ENCODE measurements around the gene RMDN3.

Gene RMDN3

DNA sequence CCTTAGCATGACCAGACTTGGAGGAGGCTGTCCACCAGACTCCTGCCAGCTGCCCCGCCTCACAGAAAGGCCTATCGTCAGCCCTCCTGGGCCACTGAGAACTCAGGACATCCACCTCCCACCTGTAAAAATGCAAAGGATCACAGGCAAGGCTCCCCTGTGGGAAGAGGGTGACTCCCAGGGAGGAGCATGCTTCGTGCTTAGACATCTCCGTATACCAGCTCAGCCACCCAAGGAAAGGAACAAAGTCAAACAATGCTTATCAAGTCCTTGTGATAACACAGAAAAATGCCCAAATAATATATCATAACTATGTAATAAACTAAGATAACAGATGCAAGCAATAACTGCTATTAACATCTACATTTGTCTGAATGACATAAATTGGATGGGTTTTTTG lies 4.2 kb downstream of the RMDN3 start:
- no peak overlapping the region for H3K4me3 ChIP-seq (ENCODE audit: severe bottlenecking)
- H3K9me3 ChIP-seq (ENCODE audit: severe bottlenecking): no peaks in the 10 kb centered on the region
- peaks cover 55% of the 10 kb centered on the region for H3K36me3 ChIP-seq (ENCODE audit: low read depth)
- TF ChIP-seq, protein P1, sequence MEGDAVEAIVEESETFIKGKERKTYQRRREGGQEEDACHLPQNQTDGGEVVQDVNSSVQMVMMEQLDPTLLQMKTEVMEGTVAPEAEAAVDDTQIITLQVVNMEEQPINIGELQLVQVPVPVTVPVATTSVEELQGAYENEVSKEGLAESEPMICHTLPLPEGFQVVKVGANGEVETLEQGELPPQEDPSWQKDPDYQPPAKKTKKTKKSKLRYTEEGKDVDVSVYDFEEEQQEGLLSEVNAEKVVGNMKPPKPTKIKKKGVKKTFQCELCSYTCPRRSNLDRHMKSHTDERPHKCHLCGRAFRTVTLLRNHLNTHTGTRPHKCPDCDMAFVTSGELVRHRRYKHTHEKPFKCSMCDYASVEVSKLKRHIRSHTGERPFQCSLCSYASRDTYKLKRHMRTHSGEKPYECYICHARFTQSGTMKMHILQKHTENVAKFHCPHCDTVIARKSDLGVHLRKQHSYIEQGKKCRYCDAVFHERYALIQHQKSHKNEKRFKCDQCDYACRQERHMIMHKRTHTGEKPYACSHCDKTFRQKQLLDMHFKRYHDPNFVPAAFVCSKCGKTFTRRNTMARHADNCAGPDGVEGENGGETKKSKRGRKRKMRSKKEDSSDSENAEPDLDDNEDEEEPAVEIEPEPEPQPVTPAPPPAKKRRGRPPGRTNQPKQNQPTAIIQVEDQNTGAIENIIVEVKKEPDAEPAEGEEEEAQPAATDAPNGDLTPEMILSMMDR (IDR thresholded peaks at IDR 0.05; ENCODE audit: poor library complexity, severe bottlenecking): no peak
- no peak for ATAC-seq (ENCODE audit: low read depth)
- H3K27me3 ChIP-seq (ENCODE audit: insufficient read depth, poor library complexity, severe bottlenecking): no peaks in the 10 kb centered on the region
- no peak for DNase-seq (ENCODE audit: low spot score)
- peaks cover 4% of the 10 kb centered on the region for H3K4me1 ChIP-seq (ENCODE audit: insufficient read depth, poor library complexity, severe bottlenecking)
- no peak overlapping the region for H3K27ac ChIP-seq (ENCODE audit: poor library complexity, severe bottlenecking)

DNA sequence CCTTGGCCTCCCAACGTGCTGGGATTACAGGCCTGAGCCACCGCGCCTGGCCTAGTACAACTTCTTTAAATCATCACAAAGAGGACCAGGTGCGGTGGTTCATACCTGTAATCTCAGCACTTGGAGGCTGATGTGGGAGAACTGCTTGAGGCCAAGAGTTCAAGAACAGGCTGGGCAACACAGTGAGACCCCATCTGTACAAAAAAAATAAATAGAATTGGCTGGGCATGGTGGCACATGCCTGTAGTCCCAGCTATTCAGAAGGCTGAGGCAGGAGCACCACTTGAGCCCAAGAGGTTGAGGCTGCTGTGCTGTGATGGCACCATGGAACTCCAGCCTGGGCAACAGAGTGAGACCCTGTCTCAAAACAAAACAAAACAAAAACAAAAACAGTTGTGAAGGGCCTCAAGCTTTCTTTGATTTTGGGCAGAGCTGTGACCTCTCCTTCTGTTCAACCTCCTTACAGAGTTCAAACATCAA lies 5.9 kb downstream of the RMDN3 start:
- Histone ChIP-seq H3K9me3 (ENCODE audit: severe bottlenecking) (no peaks in the 10 kb centered on the region), H3K4me1 (ENCODE audit: insufficient read depth, poor library complexity, severe bottlenecking) (peaks cover 2% of the 10 kb centered on the region), H3K27ac (ENCODE audit: poor library complexity, severe bottlenecking) (no peak overlapping the region), H3K27me3 (ENCODE audit: insufficient read depth, poor library complexity, severe bottlenecking) (no peaks in the 10 kb centered on the region), H3K36me3 (ENCODE audit: low read depth) (peaks cover 67% of the 10 kb centered on the region), H3K4me3 (ENCODE audit: severe bottlenecking) (no peak overlapping the region)
- DNase-seq (ENCODE audit: low spot score): no peak
- no peak for ATAC-seq (ENCODE audit: low read depth)
- TF ChIP-seq, protein P1 (IDR thresholded peaks at IDR 0.05; ENCODE audit: poor library complexity, severe bottlenecking): no peak

DNA sequence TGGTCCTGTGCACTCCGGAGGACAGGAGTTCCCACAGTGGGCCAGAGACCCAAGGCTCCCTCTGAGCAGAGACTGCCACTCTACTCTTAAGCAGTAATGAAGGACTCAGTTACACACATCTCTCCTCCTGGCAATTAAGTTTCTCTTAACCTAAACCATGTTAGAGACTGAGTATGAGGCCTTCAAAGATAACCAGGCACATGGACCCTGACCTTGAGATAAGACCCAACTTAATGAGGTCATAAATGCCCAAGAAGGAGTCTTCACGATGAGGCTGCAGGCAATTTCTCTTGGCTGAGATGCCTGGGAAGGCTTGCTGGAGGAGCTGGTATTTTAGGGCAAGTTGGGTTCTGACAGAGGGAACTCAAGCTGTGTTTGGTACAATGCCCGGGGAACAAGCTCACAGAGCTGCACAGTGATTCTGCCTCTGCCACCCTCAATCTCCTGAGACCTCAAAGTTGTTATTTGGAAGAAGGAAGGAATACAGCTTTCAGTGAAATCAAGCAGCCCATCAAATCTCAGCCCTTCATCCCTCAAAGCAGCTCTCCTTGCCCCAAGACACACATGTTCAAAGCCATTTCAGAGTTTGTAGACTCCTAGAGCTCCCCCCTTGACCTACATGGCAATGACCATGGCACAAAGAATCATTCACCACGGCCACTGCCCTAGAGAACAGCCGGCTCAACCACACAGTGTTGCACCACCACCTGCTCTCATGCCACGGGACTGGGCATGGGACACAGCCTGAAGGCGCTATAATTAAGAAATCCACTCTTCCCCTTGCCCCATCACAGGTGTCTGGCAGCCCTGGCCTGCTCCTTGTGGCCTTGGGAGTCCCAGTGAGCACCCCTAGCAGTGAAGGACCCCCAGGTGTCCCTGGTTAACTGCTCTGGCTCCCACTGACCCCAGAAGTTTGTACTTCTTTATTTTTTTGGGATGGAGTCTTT lies 7.1 kb downstream of the RMDN3 start:
- TF ChIP-seq, protein P1 (IDR thresholded peaks at IDR 0.05; ENCODE audit: poor library complexity, severe bottlenecking): no peak
- Histone ChIP-seq H3K27ac (ENCODE audit: poor library complexity, severe bottlenecking) (peak overlapping the region; percentile 0), H3K36me3 (ENCODE audit: low read depth) (peaks cover 77% of the 10 kb centered on the region), H3K4me3 (ENCODE audit: severe bottlenecking) (no peak overlapping the region), H3K9me3 (ENCODE audit: severe bottlenecking) (no peaks in the 10 kb centered on the region), H3K4me1 (ENCODE audit: insufficient read depth, poor library complexity, severe bottlenecking) (peaks cover 10% of the 10 kb centered on the region), H3K27me3 (ENCODE audit: insufficient read depth, poor library complexity, severe bottlenecking) (no peaks in the 10 kb centered on the region)
- ATAC-seq (ENCODE audit: low read depth): no peak
- no peak for DNase-seq (ENCODE audit: low spot score)

DNA sequence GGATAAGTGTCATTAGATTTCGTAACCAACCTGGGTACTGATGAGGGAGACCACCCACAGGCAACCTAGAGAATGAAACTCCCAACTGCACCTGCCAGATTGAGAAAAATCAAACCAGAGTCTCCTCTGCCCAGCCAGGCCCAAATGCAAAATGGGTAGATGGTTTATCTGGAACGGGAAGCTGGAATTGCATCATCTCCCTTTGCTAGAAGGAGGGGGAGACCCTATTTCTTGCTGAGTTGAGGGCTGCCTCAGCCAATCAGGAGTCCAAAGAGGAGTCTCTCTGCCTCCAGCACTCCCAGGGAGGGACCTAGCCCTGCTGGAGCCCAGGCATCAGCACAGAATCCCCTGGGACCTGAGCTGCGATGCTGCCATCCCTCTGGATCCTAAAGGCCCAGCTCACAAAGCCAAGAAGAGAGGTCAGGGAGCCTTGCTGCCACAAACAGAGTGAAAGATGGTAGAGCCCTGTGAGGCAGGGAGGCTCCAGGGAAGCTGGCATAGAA lies 8.1 kb downstream of the RMDN3 start:
- H3K36me3 ChIP-seq (ENCODE audit: low read depth): peaks cover 77% of the 10 kb centered on the region
- TF ChIP-seq, protein P1 (IDR thresholded peaks at IDR 0.05; ENCODE audit: poor library complexity, severe bottlenecking): no peak
- peak; percentile 12 for DNase-seq (ENCODE audit: low spot score)
- no peak for ATAC-seq (ENCODE audit: low read depth)
- H3K27me3 ChIP-seq (ENCODE audit: insufficient read depth, poor library complexity, severe bottlenecking): no peaks in the 10 kb centered on the region
- no peaks in the 10 kb centered on the region for H3K9me3 ChIP-seq (ENCODE audit: severe bottlenecking)
- no peak overlapping the region for H3K4me3 ChIP-seq (ENCODE audit: severe bottlenecking)
- peak overlapping the region; percentile 0 for H3K27ac ChIP-seq (ENCODE audit: poor library complexity, severe bottlenecking)
- peaks cover 10% of the 10 kb centered on the region for H3K4me1 ChIP-seq (ENCODE audit: insufficient read depth, poor library complexity, severe bottlenecking)

DNA sequence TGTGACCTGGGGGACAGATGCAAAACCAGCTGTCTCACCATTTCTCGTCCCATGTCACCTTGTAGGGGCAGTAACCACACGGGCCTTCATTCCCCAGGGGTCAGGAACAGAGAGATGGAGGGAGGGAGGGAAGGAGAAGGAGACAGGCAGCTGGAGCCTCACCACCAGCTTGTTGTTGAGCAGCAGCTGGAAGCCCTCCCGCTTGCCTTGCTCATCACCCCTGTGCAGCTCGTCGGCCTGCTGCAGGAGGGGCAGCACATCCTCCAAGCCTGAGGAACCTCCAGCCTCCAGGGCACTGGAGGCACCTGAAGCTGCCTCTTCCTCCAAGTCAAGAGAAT lies 10.3 kb downstream of the RMDN3 start:
- H3K4me3 ChIP-seq (ENCODE audit: severe bottlenecking): no peak overlapping the region

More for the DNA sequence above, 10.3 kb downstream of the RMDN3 start:
- ATAC-seq (ENCODE audit: low read depth) (no peak), DNase-seq (ENCODE audit: low spot score) (peak; percentile 47)
- TF ChIP-seq, protein P1 (IDR thresholded peaks at IDR 0.05; ENCODE audit: poor library complexity, severe bottlenecking): no peak
- peaks cover 81% of the 10 kb centered on the region for H3K36me3 ChIP-seq (ENCODE audit: low read depth)
- peaks cover 10% of the 10 kb centered on the region for H3K4me1 ChIP-seq (ENCODE audit: insufficient read depth, poor library complexity, severe bottlenecking)
- H3K27me3 ChIP-seq (ENCODE audit: insufficient read depth, poor library complexity, severe bottlenecking): no peaks in the 10 kb centered on the region
- H3K9me3 ChIP-seq (ENCODE audit: severe bottlenecking): no peaks in the 10 kb centered on the region
- peak overlapping the region; percentile 68 for H3K27ac ChIP-seq (ENCODE audit: poor library complexity, severe bottlenecking)

All from RWPE2 (cell line).